Stimulated activated CD4-positive, alpha-beta T cell treated with anti-CD3 and anti-CD28 coated beads, Interleukin-15, amount 100 ng/mL, for 1 hour (primary cell): ENCODE measurements around the gene SYVN1.
A peak's percentile ranks its signal among the peaks of the same experiment; 100 is the strongest.

Source experiments
- DNase-seq, 2 donors: peaks; one replicate each; pipeline ENCODE4 v3.0.0-alpha.2; 2020; ENCODE audit warnings: low read depth in 1 of 2, low spot score in 1 of 2

SYVN1 gene

DNA sequence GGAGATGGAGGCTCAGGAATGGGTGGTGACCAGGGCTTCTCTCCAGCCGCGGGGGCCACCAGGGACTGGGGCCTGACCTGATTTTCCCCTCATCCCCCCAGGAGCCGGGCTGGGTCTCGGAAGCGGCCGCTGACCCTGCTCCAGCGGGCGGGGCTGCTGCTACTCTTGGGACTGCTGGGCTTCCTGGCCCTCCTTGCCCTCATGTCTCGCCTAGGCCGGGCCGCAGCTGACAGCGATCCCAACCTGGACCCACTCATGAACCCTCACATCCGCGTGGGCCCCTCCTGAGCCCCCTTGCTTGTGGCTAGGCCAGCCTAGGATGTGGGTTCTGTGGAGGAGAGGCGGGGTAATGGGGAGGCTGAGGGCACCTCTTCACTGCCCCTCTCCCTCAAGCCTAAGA, 46.5 kb downstream of the SYVN1 start:
- DNase-seq: no peak

DNA sequence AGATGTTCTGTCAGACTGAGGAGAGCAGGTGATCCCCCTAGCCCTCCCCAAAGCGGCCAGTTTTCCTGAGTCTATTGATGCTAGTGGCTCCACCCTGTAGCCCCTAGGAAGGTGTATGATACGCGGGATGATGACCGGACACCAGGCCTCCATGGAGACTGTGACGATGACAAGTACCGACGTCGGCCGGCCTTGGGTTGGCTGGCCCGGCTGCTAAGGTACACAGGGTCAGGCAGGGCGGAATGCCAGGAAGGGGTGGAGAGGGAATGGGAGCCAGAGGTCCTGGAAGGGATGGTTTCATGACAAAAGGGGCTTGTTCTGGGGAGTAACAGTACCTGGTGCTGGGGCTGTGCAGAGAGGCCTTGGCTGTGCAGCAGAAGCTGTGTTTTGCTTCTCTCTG, 47.1 kb downstream of the SYVN1 start:
- DNase-seq: no peak

DNA sequence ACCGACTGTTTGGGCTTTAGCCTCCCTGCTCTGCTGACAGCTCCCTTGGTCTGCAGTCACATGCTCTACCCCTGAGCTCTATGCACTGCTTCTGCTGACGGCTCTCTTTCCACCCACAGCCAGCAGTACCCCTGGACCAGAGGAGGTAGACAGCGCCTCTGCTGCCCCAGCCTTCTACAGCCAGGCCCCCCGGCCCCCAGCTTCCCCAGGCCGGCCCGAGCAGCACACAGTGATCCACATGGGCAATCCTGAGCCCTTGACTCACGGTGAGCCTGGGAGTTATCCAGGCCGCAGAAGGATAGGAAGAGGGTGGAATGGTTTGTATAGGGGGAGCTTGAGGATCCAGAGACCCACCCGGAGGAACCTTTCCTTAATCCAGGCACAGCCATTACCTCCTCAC, 47.5 kb downstream of the SYVN1 start:
- DNase-seq: no peak

DNA sequence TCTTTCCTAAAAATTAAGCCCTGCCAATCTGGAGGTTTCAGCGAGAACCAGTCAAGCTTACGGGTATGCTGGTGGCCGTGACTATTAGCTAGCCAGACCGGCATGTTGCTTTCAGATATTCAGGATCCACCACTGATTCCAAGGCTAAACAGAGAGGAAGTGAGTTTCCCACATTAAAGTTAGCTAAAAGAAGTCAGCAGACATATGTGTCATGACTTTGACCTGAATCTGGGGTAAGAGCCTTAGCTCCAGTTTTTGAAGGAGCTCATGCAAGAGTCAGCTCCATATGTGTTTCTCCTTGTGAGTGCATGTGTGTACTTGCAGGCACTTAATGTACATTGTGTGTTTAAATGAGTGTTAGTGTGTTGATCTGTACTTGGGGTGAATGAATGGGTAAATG, 48.9 kb downstream of the SYVN1 start:
- DNase-seq: no peak

DNA sequence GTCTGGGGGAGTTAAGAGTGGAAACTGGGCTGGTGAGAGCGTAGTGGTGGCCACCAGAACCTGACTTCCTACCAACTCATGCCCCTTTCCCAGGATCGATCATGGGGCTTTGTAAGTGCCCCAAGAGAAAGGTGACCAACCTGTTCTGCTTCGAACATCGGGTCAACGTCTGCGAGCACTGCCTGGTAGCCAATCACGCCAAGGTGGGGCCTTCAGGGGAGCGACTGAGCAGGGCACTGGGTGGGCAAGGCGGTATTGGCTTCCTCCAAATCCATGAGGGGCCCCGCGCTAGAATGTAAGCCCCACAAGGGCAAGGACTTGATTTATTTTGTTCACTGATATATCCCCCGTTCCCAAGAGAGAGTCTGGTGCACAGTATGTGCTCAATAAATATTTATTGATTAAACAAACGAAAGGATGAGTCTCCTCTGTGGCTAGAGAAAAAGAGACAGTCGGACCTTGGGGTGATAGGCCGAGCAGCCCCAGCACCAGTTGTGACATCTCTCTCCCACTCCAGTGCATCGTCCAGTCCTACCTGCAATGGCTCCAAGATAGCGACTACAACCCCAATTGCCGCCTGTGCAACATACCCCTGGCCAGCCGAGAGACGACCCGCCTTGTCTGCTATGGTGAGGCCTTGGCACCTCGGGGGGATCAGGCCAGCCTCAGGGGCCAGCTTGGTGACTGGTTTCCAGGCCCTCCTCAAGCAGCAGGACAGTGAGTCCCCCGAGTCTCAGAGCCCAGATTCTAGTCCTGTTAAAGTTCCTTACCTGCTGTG, 49.5 kb downstream of the SYVN1 start:
- DNase-seq: no peak

DNA sequence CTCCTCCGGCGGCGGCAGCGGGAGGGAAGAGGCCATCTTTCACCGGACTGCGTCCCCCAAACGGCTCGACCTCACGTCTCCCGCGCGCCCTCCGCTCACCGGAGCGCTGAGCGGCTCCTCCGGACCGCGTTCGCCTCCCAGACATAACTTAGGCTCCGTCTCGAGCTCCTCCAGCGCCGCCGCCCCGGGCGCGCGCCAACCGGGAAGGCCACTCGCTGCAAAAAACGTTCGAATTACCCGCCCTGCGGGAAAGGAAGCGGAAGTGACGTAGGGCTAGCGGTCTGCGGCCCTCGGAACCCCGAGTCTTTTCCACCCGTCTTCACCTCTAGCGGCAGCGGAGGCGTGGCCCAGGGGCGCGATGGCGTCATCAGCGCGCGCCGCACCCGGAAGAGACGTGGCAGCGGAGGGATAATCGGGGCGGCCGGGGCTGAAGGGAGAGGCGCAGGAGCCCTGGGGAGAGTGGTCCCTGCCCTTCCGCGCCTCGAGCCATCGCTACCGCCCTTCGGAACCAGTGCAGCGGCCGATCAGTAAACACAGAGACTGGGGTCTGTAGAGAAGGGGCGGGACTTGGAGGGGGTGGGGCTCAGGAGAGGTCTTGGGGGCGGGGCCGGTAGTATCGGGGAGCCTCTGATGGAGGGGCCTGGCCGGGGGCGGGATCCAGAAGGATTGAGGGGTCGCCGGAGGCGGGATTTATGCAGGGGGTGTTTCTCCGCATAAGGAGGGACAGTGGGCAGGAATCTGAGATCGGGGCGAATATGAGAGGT, 50.3 kb downstream of the SYVN1 start, which contains the start of the genes CDCA5 and ZFPL1:
TSS of gene CDCA5 (minus strand) at position 207 of the 764 bp plus-strand sequence. CDS start at position 145, 62 bp downstream.
TSS of gene ZFPL1 (plus strand) at position 389 of the 764 bp plus-strand sequence. CDS start 477 bp downstream, outside the sequence.
- DNase-seq: peak; percentile 89 to 93

DNA sequence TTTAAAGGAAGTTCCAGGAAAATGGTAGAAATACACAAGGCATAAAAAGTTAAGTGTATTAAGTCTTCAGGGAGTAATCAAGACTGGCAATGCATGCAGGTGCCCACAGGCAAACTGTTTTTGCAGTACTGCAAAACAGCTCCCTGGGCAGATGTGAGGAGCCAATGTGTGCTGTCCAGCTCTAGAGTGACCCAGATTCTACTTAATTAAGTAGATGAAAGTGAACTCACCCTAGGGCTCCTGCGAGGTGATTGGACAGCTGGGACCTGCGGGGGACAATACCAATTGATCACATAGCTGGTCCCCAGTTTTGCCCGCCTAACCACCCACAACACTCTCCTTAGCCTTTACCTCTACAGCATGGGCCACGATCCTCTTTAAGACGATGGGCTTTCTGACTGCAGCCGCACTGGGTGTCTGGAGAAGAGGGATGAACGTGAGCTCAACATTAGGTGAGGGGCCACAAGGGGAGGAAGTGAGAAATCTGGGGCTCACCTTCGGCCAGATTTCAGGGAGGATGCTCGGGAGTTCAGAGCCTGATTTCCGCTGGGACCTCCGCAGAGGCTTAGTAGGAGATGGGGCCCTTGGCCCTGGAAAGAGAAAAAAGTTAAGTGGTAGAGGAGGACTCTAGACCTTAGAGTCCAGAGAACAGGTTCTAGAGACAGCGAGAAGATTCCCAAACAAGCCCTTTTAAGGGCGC, 51.0 kb downstream of the SYVN1 start:
- DNase-seq: no peak

DNA sequence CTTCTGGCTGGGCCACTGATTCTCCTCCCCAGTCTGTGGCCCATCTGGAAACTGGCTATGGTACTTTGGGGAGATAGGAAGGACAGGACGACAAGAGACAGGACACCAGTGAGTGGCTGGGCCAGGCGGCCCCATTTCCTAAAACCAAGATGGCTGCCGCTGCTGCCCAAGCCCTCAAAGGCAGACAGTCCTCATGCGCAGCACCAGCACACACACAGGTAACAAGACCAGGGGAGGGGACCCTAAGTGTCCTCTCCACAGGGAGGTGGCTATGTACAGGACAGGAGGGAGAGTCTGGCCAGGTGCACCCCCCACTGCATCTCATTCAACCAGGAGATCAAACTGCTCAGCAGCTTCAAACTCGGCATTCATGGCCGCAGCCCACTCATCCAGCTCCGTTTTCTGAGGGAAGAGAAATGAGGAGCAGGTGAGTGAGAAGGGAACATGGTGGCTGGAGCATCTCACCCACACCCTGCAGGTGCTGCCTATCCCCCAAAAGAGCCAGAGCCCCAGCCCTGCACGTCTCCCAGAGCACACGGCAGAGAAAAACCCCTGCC, 55.5 kb downstream of the SYVN1 start:
- no peak for DNase-seq

DNA sequence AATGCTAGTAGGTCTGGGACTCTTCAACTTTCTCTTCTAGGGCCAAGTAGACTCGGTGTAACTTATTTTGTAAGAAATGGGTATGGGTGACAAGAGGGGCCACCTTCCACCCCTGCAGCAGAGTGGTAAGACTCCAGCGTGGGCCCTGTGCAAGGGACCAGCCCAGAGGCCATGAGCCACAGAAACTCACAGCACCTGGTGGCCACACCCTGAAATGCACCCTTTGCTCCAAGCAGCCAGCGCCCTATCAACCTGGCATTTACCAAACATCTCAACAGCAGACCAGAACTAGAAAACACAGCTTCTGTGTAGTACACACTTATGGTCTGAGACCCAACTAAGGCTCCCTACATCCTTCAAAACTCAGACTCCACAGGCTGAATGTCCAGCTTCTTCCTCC, 56.2 kb downstream of the SYVN1 start:
- DNase-seq: peak; percentile 54 to 59

DNA sequence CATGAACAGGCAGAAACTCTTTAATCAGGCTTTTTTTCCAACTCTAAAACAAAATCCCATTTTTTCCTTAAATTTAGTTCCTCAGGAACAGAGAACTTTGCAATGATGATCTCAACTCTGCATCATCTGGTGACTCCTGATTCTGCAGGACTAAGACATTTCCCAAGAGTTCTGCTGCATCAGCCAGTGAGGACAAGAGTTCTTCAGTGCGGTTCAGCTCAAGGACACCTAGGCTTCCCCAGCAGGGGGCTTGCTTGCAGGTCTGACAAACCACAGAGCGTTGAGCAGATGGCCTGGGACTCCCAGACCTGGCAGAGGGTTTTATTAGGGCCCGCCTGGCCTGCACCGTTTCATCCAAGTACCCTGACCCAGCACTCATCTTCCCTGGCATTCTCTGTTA, 56.9 kb downstream of the SYVN1 start:
- DNase-seq: no peak
